B cell (primary cell): ENCODE results near the gene IRF8. TPM values are rescaled to one million over a fixed set of nuclear protein-coding genes. Genes with fewer than 3 reads are reported as not detected.

Experiments used
- ATAC-seq: fragments of 200-7000 bp; cut with Tn5 transposase; one replicate; pipeline ENCODE4 v1.10.0; 2021; ENCODE audit warnings: low read depth, mild to moderate bottlenecking, moderate number of reproducible peaks, moderate library complexity
- CTCF ChIA-PET: fragments of 350-600 bp; sonication (Branson Sonifier 250); formaldehyde crosslinking; loops from one replicate; lab custom pipeline; 2021; ENCODE audit warnings: antibody characterized with exemption, inconsistent platforms; lab: Charles Lee
- POLR2A ChIA-PET: fragments of 350-600 bp; sonication (Branson Sonifier 250); formaldehyde crosslinking; loops from one replicate; lab custom pipeline; 2021; ENCODE audit warnings: antibody characterized with exemption; lab: Charles Lee
- DNase-seq: peaks from one replicate; pipeline ENCODE4 v3.0.0; 2013
- H2AFZ ChIP-seq: 2 replicates; pipeline ENCODE4 v1.6.1; 2012; ENCODE audit warnings: mild to moderate bottlenecking, low read depth, low read length; ENCODE audit not compliant: insufficient read depth, poor library complexity, severe bottlenecking
- H3K27ac ChIP-seq, 2 donors: 1 replicate in 1 of 2; 2 replicates in 1 of 2; pipeline ENCODE4 v1.5.1; 2012 to 2013; ENCODE audit warnings: low read length in 2 of 2, mild to moderate bottlenecking in 2 of 2, moderate library complexity in 1 of 2
- H3K27me3 ChIP-seq, 4 experiments: fragments of 200-600 bp in 1 of 4; sonication (generic) in 1 of 4; replicated peaks in 1 of 4; 1 replicate in 2 of 4; 2 replicates in 2 of 4; pipeline versions ENCODE4 v1.6.1 to v1.7.0; 2013 to 2016; ENCODE audit warnings: low read length in 3 of 4, mild to moderate bottlenecking in 2 of 4, mixed read lengths in 1 of 4, moderate library complexity in 1 of 4; ENCODE audit not compliant: insufficient read depth in 4 of 4, control insufficient read depth in 3 of 4; ENCODE audit errors: control extremely low read depth in 1 of 4
- H3K36me3 ChIP-seq, 2 experiments: replicated peaks in 1 of 2; 1 replicate in 1 of 2; 2 replicates in 1 of 2; pipeline versions ENCODE4 v1.6.1 to v1.7.1; 2013; ENCODE audit warnings: low read length in 1 of 2; ENCODE audit not compliant: insufficient read depth in 2 of 2, control insufficient read depth in 1 of 2; ENCODE audit errors: control extremely low read depth in 1 of 2, extremely low read depth in 1 of 2
- H3K4me1 ChIP-seq, 2 donors: fragments of 200-600 bp in 1 of 2; sonication (generic) in 1 of 2; 1 replicate in 1 of 2; 2 replicates in 1 of 2; pipeline versions ENCODE4 v1.5.1 to v1.6.1; 2013 to 2017; ENCODE audit warnings: low read length in 2 of 2; ENCODE audit not compliant: control insufficient read depth in 2 of 2, insufficient read depth in 2 of 2
- H3K4me2 ChIP-seq: replicated peaks from 2 replicates; pipeline ENCODE3; 2012; ENCODE audit warnings: mild to moderate bottlenecking, low read depth, low read length; ENCODE audit not compliant: poor library complexity, severe bottlenecking
- H3K4me3 ChIP-seq, 5 experiments: fragments of 200-600 bp in 1 of 5; sonication (generic) in 1 of 5; 1 replicate in 3 of 5; 2 replicates in 2 of 5; pipeline versions ENCODE4 v1.5.1 to v1.7.0; 2011 to 2016; ENCODE audit warnings: low read length in 4 of 5, mild to moderate bottlenecking in 4 of 5, low read depth in 2 of 5, control low read depth in 1 of 5, moderate library complexity in 1 of 5; ENCODE audit not compliant: insufficient read depth in 1 of 5; ENCODE audit errors: control extremely low read depth in 1 of 5, extremely low read depth in 1 of 5
- H3K79me2 ChIP-seq: fragments of 200-600 bp; sonication (generic); one replicate; pipeline ENCODE4 v1.6.0; 2016; ENCODE audit warnings: low read length; ENCODE audit not compliant: control insufficient read depth, insufficient read depth
- H3K9ac ChIP-seq: fragments of 200-600 bp; sonication (generic); 2 replicates; pipeline ENCODE4 v1.6.1; 2017; ENCODE audit warnings: mild to moderate bottlenecking, low read length, moderate library complexity
- H3K9me3 ChIP-seq, 3 donors: one replicate each; pipeline versions ENCODE4 v1.6.1 to v1.7.1; 2013; ENCODE audit warnings: low read length in 2 of 3; ENCODE audit not compliant: control insufficient read depth in 2 of 3, insufficient read depth in 1 of 3; ENCODE audit errors: control extremely low read depth in 1 of 3
- H4K20me1 ChIP-seq: 2 replicates; pipeline ENCODE4 v1.6.0; 2012; ENCODE audit warnings: mild to moderate bottlenecking, low read length; ENCODE audit not compliant: insufficient read depth, control insufficient read depth, poor library complexity, severe bottlenecking
- H3K27ac Mint-ChIP-seq: one replicate; pipeline ENCODE4 v1.8.0; 2021; ENCODE audit warnings: mixed read lengths
- H3K27me3 Mint-ChIP-seq: one replicate; pipeline ENCODE4 v1.8.0; 2021; ENCODE audit warnings: mixed read lengths
- H3K4me1 Mint-ChIP-seq: one replicate; pipeline ENCODE4 v1.8.0; 2021; ENCODE audit warnings: mixed read lengths
- H3K4me3 Mint-ChIP-seq: one replicate; pipeline ENCODE4 v1.8.0; 2021; ENCODE audit warnings: mixed read lengths
- H3K9me3 Mint-ChIP-seq: one replicate; pipeline ENCODE4 v1.8.0; 2022; ENCODE audit warnings: mixed read lengths; ENCODE audit not compliant: insufficient read depth
- EZH2 ChIP-seq: IDR thresholded peaks from 2 replicates; pipeline ENCODE4 v1.6.1; 2012; ENCODE audit warnings: borderline replicate concordance, low read depth, mild to moderate bottlenecking, moderate library complexity, low read length; ENCODE audit not compliant: insufficient read depth, poor library complexity, severe bottlenecking
- WGBS: methylation state at CpG from one replicate; pipeline ENCODE4 v1.1.5; 2013; ENCODE audit warnings: missing lambda C conversion rate; ENCODE audit not compliant: insufficient coverage; 5-methylcytosine and 5-hydroxymethylcytosine counted together
- intact Hi-C: fragments of 100-400 bp; cut with micrococcal nuclease; formaldehyde crosslinking; loops from one replicate; pipeline ENCODE4 v1.10.0; 2022
- polyA plus RNA-seq: library from polyadenylated mRNA; depleted of rRNA; stranded (reverse); fragments of >200 nt; gene quantifications from 2 replicates; pipeline ENCODE4 v1.2.3, GENCODE V29; 2012
- total RNA-seq, 2 donors: library from RNA; stranded (reverse); fragments of 120-200 nt in 1 of 2; gene quantifications; 1 replicate in 1 of 2; 2 replicates in 1 of 2; pipeline versions ENCODE4 v1.2.3 to v1.2.4, GENCODE V29; 2013 to 2022
- TF ChIP-seq, protein P1 (sequence below): fragments of 200-600 bp; IDR thresholded peaks from one replicate; pipeline ENCODE4 v1.8.0; 2022; ENCODE audit warnings: antibody characterized with exemption, mild to moderate bottlenecking

The IRF8 gene
- total and polyA plus RNA-seq, 2 donors (not counting 1 experiment from before 2014, with no cell fraction given): 309 to 332 TPM

DNA sequence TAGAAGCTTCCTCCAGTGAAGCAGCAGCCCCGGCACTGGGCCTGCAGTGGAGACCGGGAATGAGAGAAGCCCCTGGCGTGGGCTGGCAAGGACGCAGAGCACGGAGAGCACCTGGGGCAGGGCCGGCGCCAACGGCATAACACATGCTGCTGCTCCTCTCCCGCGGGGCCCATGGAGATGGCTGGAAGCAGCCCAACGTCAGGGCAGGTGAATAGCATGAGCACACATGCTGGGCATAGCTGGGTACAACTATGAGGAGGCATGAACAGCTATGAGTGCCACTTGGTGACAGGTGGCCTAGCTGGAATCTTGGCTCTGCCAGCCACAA lies 46.4 kb downstream of the IRF8 start:
- CTCF ChIA-PET: interaction anchor here (0.8 to 3.0 kb wide), 14 partner anchors 9 to 126 kb away, joined by 3 to 18 read pairs (median 4); no protein-coding TSS in a partner anchor
- ATAC-seq (peak; percentile 3), DNase-seq (peak; percentile 46)
- Histone ChIP-seq H3K79me2 (peaks cover 60% of the 10 kb centered on the region), H3K27ac (peak overlapping the region; percentile 88 to 92), H2AFZ (peak overlapping the region; percentile 68), H3K4me1 (peaks cover 76 to 84% of the 10 kb centered on the region in 2 donors), H3K36me3 (no peaks in the 10 kb centered on the region), H3K4me2 (peak overlapping the region; percentile 90), H3K27me3 (no peaks in the 10 kb centered on the region), H3K9me3 (no peaks in the 10 kb centered on the region), H3K4me3 (peak overlapping the region; percentile 50 to 68 (median 64)), H3K9ac (peak overlapping the region; percentile 74), H4K20me1 (no peaks in the 10 kb centered on the region)
- no peaks in the 10 kb centered on the region for H3K9me3 Mint-ChIP-seq
- POLR2A ChIA-PET: interaction anchor here (0.6 to 5.2 kb wide), 7 partner anchors 11 to 390 kb away, joined by 3 to 32 read pairs (median 4); no protein-coding TSS in a partner anchor
- TF ChIP-seq, protein P1, sequence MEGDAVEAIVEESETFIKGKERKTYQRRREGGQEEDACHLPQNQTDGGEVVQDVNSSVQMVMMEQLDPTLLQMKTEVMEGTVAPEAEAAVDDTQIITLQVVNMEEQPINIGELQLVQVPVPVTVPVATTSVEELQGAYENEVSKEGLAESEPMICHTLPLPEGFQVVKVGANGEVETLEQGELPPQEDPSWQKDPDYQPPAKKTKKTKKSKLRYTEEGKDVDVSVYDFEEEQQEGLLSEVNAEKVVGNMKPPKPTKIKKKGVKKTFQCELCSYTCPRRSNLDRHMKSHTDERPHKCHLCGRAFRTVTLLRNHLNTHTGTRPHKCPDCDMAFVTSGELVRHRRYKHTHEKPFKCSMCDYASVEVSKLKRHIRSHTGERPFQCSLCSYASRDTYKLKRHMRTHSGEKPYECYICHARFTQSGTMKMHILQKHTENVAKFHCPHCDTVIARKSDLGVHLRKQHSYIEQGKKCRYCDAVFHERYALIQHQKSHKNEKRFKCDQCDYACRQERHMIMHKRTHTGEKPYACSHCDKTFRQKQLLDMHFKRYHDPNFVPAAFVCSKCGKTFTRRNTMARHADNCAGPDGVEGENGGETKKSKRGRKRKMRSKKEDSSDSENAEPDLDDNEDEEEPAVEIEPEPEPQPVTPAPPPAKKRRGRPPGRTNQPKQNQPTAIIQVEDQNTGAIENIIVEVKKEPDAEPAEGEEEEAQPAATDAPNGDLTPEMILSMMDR: no peak
- no peak for TF ChIP-seq EZH2
- no peaks in the 10 kb centered on the region for H3K27me3 Mint-ChIP-seq
- H3K27ac Mint-ChIP-seq: peak overlapping the region; percentile 98
- H3K4me3 Mint-ChIP-seq: peak overlapping the region; percentile 94
- intact Hi-C loops: loop anchor here (1.0 kb wide), 1 partner anchor 20 kb away; no protein-coding TSS in a partner anchor
- H3K4me1 Mint-ChIP-seq: peaks cover 85% of the 10 kb centered on the region
- 3% methylated on average over 11 of the region's 11 CpGs for WGBS

DNA sequence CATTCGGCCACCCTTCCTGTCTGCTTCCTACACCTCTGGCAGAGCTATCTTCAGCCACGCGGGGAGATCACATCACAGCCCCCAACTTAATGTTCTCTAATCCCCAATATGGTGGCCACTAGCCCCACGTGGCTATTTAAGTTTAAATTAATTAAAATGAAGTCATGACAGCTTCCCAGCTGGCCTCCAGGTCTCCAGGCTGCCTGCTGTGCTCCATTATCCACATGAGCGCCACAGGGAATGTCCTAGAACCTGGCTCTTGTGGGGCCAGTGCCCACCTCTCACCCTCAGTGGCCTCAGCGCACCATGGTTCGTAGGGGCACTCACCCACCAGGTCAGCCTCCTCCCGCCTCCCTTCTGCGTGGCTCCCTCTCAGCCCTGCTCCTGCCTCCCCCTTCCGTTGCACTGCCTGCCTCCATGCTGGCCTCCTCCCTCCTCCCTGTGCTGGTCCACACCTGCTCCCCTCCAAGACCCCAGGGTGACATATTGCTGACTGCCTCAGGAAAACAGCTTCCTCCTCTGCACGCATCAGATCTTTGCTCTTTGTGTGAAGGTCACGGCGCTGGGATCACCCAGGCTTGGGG lies 47.7 kb downstream of the IRF8 start:
- H3K4me3 Mint-ChIP-seq: peak overlapping the region; percentile 94
- H3K4me2 ChIP-seq: peak overlapping the region; percentile 90
- H4K20me1 ChIP-seq: no peaks in the 10 kb centered on the region
- H3K36me3 ChIP-seq: no peaks in the 10 kb centered on the region
- intact Hi-C loops: loop anchor here (1.0 kb wide), 3 partner anchors 39 to 125 kb away; partner anchors contain the start of gene IRF8
- TF ChIP-seq, protein P1: no peak
- no peak for TF ChIP-seq EZH2
- peaks cover 91% of the 10 kb centered on the region for H3K4me1 Mint-ChIP-seq
- H3K9ac ChIP-seq: peak overlapping the region; percentile 74
- WGBS: 57% methylated on average over 9 of the region's 13 CpGs
- ChIA-PET POLR2A (interaction anchor here (0.6 to 5.2 kb wide), 8 partner anchors 9 to 335 kb away, joined by 3 to 32 read pairs (median 3); partner anchors contain the start of gene IRF8), CTCF (interaction anchor here (0.8 to 3.0 kb wide), 11 partner anchors 11 to 127 kb away, joined by 3 to 18 read pairs (median 3); no protein-coding TSS in a partner anchor)
- peak overlapping the region; percentile 68 for H2AFZ ChIP-seq
- H3K27ac Mint-ChIP-seq: peak overlapping the region; percentile 98
- H3K27ac ChIP-seq: peak overlapping the region; percentile 88 to 92
- no peaks in the 10 kb centered on the region for H3K27me3 ChIP-seq
- peaks cover 75 to 82% of the 10 kb centered on the region in 2 donors for H3K4me1 ChIP-seq
- ATAC-seq (no peak), DNase-seq (no peak)
- H3K79me2 ChIP-seq: peaks cover 55% of the 10 kb centered on the region
- no peaks in the 10 kb centered on the region for H3K9me3 Mint-ChIP-seq
- no peaks in the 10 kb centered on the region for H3K27me3 Mint-ChIP-seq
- H3K9me3 ChIP-seq: no peaks in the 10 kb centered on the region
- H3K4me3 ChIP-seq: peak overlapping the region; percentile 16 to 68 (median 64)
